CD4-positive, alpha-beta T cell treated with Interleukin-10 for 1 hour (primary cell): Measurements from ENCODE around the gene NAA50.

Experiments used
- DNase-seq: peaks from one replicate; pipeline ENCODE4 v3.0.0-alpha.2; 2020

The NAA50 gene

DNA sequence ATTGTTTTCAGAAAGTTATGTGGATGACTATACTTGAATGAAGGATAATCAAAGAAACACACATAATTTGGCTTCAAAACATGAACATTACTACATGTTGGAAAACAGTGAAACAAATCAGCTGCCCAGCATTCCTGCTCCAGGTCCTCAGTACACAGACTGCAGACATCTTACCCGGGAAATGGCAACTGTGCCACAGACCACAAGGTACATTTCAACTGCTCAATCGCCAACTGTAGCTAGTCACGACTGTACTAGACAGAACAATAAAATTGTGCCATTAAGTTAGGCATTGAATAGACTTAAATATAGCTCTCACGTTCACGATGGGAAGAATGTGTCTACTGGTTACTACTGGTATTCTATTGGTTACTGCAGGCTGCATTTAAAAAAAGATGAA lies 5.0 kb downstream of the NAA50 start:
- DNase-seq, result no peak

DNA sequence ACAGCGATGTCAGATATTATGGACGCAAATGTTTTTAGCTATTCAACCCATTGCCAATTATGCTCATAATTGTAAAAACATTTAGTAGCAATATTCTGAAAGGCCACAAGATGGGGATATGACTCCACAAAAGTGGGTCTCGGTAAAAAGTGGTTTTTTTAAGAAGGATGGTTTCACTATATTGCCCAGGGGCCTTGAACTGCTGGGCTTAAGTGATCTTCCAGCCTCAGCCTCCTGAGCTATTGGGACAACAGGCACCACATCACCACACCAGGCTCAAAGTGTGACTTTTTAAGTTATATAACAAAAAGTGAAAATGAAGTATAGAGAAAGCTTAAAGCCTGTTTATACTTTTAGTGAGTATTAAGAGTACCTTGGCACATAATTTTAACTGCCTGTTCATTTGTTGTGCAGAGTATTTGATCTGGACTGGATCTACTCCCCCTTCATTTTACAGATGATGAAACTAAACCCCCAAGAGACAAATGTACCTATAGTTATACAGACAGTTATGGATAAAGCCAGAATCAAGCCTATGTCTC lies 9.4 kb downstream of the NAA50 start:
- peak; percentile 82 for DNase-seq

DNA sequence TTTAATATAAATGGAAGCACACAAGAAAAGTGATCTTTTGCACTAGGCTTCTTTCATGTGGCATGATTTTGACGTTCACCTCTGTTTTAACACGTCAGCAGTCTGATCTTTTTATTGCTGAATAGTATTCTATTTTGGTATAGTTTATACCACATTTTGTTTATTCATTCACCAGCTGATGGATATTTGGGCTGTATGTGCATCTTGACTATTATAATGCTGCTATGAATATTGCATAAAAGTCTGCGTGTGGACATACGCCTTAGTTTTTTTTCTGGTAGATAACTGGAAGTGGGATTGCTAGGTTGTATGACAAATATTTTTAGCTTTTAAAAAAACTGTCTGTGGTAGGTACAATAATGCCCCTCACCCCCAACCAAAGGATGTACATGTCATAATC lies 14.4 kb downstream of the NAA50 start:
- no peak for DNase-seq

- no peak for DNase-seq
Measured at GRCh38 chr3:113730550-113730949, 15.5 kb downstream of the NAA50 start.

DNA sequence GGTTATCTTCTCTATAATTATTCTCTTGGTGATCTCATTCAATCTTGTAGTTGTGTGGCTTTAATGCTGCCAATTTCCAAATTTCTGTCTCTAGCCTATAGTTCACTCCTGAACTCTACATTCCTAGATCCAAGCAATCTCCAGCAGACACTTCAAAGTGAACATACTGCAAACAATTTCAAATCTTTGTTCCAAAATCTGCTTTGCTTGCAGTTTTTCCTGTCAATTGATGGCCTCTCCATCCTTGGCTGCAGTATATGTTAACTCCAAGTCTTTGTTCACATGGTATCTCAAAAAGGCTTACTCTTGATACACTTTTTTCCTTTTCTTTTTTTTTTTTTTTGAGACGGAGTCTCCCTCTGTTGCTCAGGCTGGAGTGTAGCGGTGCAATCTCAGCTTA lies 17.4 kb downstream of the NAA50 start:
- DNase-seq, result no peak

GRCh38 chr3:113721636-113722035 lies 24.4 kb downstream of the NAA50 start:
- no peak for DNase-seq

- no peak for DNase-seq
Measured at GRCh38 chr3:113719758-113720157, 26.3 kb downstream of the NAA50 start.

DNA sequence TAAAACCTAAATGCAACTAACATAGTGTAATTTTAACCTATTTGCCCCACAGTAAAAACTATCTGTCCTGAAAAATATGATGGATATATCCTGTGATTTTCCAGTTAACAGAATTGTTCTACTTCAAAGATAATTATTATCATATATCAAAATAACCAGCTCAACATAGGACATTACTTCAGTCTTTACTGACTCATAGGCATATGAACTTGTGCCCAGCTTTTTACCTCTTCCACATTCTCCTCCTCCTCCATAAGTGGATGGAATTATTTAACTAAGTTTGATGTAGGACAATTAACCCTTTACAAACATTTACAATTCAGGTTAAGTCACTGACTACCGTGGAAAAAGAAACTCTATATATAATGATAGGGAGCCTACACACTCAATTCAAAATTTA lies 26.8 kb downstream of the NAA50 start:
- DNase-seq, result no peak

DNA sequence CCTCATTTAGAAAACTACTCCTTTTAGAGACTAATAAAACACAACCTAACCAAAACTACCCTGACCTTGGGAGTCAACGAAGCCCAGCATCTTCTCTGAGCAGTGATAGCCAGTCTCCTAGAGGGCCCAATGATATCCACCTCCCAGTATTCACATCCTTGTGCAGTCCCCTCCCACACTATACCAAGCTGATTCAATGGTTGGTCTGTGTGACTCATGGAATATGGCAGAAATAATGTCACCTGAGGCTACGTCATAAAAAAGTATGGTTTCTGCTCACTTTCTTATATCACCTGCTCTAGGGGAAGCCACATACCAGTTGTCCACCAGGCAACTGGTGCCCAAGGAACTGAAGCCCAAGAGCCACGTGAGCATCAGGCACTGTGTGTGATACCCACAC lies 28.2 kb downstream of the NAA50 start:
- DNase-seq, result no peak

GRCh38 chr3:113717308-113717707 lies 28.7 kb downstream of the NAA50 start:
- DNase-seq, result no peak

GRCh38 chr3:113714702-113715101 lies 31.3 kb downstream of the NAA50 start:
- DNase-seq, result no peak

- DNase-seq, result no peak
Measured at GRCh38 chr3:113712129-113712528, 33.9 kb downstream of the NAA50 start.

GRCh38 chr3:113707835-113708234 lies 38.2 kb downstream of the NAA50 start:
- no peak for DNase-seq

- DNase-seq, result no peak
Measured at GRCh38 chr3:113698956-113699355, 47.1 kb downstream of the NAA50 start.

DNA sequence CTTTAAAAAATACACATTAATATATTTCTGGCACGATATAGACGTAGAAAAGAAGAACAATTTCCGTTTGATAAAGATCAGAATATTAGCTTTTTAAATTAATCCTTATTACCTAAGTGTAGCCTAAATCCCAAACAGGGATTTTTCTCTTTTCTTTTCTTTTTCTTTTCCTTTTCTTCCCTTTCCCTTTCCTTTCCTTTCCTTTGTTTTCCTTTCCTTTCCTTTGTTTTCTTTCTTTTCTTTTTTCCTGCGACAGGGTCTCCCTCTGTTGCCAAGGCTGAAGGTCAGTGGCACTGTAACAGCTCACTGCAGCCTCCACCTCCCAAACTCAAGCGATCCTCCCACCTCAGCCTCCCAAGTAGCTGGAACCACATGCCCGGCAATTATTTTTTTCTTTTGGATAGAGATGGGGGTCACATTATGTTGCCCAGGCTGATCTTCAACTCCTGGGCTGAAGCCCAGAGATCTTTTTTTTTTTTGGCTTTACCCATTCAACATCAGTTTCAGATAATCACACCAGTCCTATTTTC lies 47.8 kb downstream of the NAA50 start:
- no peak for DNase-seq

DNA sequence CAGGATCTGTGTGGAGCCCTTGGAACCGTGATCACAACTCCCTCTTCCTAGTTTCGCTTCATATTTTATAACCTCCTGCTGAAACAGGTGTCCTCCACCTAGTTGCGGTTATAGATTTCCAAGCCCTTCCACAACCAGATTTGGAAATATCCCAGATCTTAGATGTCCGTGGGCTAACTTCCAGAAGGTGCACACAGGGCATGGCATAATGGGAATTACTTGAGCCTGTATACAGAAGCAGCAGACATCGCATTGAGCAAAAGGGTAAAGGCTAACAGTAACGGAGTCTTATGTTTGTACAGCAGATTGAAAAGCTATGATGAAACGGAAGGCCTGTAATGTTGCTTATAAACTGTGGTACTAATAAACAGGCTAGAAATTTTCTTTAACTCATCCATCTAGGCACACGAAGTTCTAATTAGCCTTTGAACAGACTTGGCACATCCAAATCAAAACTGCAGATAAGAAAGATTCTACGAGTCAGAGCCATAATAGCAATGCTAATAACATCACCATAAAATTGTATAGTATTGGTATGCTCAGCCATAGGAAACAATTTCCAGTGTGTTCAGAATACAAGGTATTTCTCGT lies 48.5 kb downstream of the NAA50 start:
- peak; percentile 20 for DNase-seq

- peak; percentile 100 for DNase-seq
Measured at GRCh38 chr3:113696658-113697499, 49.2 kb downstream of the NAA50 start.

DNA sequence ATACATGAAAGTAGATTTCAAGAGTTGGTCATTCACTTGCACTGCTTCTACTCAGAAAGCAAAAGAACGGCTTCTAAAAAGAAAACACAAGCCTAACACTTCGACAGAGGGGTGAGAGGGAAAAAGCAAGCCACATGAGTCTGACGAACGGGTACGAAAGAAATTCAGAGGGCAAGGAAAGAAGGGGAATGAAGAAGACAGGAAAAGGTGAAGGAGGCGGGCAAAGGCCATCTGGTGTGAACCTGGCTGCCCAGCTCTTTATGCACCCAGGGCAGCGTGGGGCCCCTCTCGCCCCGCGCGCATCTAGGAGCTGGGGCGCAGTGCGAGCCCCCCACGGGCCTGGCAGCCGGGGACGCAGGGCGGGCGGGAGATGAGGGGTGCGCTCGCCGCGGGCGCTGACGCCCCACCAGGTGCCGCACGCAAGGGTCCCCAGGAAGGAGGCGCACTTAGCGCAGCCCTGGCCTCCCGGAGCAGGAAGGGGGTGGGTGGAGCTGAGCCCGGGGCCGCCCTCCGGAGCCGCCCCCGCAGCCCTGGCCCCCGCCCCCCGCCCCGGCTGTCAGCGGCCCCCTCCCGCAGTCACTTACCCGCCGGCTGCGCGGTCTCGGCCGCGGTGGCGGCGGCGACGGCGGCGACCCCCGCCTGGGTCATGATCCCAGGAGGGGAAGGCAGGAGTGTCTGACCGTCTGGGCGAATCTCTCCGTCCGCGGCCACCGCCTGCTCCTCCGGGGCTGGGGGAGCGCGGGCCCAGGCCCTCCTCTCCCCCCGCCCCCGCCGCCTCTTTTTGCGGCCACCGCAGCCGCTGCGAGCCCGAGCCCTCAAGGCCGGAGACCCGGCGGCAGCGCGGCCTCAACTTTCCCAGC lies 50.0 kb downstream of the NAA50 start, which contains the start of gene USF3:
TSS of gene USF3 (minus strand) at position 857 of the 860 bp plus-strand sequence. CDS start 21,764 bp downstream, outside the sequence.
- peak; percentile 86 for DNase-seq

GRCh38 chr3:113695431-113695785 lies 50.6 kb downstream of the NAA50 start:
- DNase-seq, result no peak

GRCh38 chr3:113690482-113690881 lies 55.6 kb downstream of the NAA50 start:
- no peak for DNase-seq

- DNase-seq, result no peak
Measured at GRCh38 chr3:113685956-113686721, 59.9 kb downstream of the NAA50 start.

- DNase-seq, result no peak
Measured at GRCh38 chr3:113685124-113685523, 60.9 kb downstream of the NAA50 start.
